ENCODE data around the gene GSTM1. TPM values are rescaled to one million over a fixed set of nuclear protein-coding genes. Genes with fewer than 3 reads are reported as not detected.

Gene GSTM1
- total and polyA plus RNA-seq, 11 donors: 0.10 to 60.0 (median 26.8) TPM; not detected in 4

DNA sequence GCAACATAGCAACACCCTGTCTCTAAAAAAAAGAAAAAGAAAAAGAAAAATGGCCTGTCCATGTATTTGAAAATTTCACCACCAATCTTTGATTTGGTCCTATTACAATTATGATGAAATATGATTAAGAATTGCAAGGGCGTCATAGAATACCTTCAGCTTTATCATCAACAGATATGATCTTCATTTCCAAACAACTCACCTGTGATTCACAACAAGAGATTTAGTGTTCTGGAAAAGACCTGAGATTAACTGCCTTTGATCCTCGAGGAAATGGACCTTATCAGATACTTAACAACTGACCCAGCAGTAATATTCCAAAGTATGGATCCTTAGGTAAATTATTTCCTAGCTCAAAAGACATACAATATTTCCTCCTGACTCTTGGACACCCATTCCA lies 35.2 kb upstream of the GSTM1 start:
- TF ChIP-seq, protein P1, sequence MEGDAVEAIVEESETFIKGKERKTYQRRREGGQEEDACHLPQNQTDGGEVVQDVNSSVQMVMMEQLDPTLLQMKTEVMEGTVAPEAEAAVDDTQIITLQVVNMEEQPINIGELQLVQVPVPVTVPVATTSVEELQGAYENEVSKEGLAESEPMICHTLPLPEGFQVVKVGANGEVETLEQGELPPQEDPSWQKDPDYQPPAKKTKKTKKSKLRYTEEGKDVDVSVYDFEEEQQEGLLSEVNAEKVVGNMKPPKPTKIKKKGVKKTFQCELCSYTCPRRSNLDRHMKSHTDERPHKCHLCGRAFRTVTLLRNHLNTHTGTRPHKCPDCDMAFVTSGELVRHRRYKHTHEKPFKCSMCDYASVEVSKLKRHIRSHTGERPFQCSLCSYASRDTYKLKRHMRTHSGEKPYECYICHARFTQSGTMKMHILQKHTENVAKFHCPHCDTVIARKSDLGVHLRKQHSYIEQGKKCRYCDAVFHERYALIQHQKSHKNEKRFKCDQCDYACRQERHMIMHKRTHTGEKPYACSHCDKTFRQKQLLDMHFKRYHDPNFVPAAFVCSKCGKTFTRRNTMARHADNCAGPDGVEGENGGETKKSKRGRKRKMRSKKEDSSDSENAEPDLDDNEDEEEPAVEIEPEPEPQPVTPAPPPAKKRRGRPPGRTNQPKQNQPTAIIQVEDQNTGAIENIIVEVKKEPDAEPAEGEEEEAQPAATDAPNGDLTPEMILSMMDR (IDR thresholded peaks at IDR 0.05): no peak
- no peak for TF ChIP-seq POLR2A (IDR thresholded peaks at IDR 0.05)
- 66 to 91% (median 84%) methylated on average over 2 of the region's 2 CpGs for WGBS, 4 donors
- Histone ChIP-seq H3K36me3 (no peaks in the 10 kb centered on the region), H3K27ac (no peak overlapping the region), H3K9me3 (no peaks in the 10 kb centered on the region), H3K27me3 (no peaks in the 10 kb centered on the region), H3K4me3 (no peak overlapping the region), H3K4me1 (peaks cover 0 to 24% (median 11%) of the 10 kb centered on the region in 12 donors)
- ATAC-seq: no peak
- intact Hi-C loops (cut with DNase I): loop anchor here in 1 of 10 donors (5.0 kb wide), 1 partner anchor 35 kb away; the partner anchor contains the start of gene GSTM1
- DNase-seq: no peak

DNA sequence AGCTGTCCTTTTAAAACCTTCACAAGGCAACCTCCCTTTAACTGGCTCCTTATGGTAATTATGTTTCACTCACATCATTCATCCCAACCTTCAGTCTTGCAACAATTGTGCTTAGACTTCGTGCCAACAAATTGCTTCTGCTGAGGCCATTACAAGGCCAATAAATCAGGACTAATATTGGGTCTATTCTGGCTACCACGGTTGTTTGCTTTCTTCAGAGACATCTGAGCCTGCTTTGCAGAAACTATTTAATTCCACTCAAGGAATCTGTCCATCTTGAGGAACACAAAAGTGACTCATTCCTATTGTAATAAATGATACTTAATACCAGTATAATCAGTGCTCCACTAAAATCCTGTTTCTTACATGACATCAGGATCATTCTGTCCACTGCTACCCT lies 34.3 kb upstream of the GSTM1 start:
- intact Hi-C loops (cut with DNase I): loop anchor here in 1 of 10 donors (5.0 kb wide), 1 partner anchor 34 kb away; the partner anchor contains the start of gene GSTM1
- WGBS, 4 donors: 89 to 92% (median 90%) methylated on average over 2 of the region's 2 CpGs

DNA sequence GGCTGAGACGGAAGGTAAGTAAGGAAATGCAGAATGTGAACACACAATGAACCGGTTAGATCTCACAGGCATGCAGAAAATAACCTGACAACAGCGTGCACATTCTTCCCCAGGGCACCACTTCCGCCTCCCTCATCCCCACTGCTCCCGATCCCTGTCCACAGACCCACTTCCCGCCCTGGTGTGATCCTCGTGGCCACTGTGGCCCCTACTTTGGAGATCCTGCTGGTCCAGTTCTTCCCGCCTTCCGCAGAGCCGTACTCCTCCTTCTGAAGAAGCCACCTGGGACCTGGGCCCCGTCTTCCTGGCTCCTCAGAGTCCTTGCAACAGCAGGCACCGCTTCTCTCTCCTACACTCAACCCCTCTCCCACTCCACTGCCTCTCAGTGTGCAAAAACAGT lies 33.1 kb upstream of the GSTM1 start:
- no peak overlapping the region for H3K4me3 ChIP-seq
- peak overlapping the region in 1 of 12 donors; percentile 88 for H3K27ac ChIP-seq
- ATAC-seq (no peak), DNase-seq (no peak)
- H3K36me3 ChIP-seq: peaks cover 0 to 15% (median 9%) of the 10 kb centered on the region in 9 donors
- 89 to 92% (median 90%) methylated on average over 12 of the region's 12 CpGs for WGBS, 4 donors
- H3K4me1 ChIP-seq: peaks cover 0 to 28% (median 11%) of the 10 kb centered on the region in 12 donors
- no peaks in the 10 kb centered on the region for H3K9me3 ChIP-seq
- no peaks in the 10 kb centered on the region for H3K27me3 ChIP-seq
- no peak for TF ChIP-seq POLR2A (IDR thresholded peaks at IDR 0.05)
- TF ChIP-seq, protein P1 (IDR thresholded peaks at IDR 0.05): no peak
- intact Hi-C loops (cut with DNase I): loop anchor here in 1 of 10 donors (5.0 kb wide), 1 partner anchor 33 kb away; the partner anchor contains the start of gene GSTM1

More for the DNA sequence above, 34.3 kb upstream of the GSTM1 start:
- Histone ChIP-seq H3K36me3 (peaks cover 0 to 7% (median 0%) of the 10 kb centered on the region in 9 donors), H3K27me3 (no peaks in the 10 kb centered on the region), H3K9me3 (no peaks in the 10 kb centered on the region), H3K4me3 (no peak overlapping the region), H3K27ac (no peak overlapping the region), H3K4me1 (peaks cover 0 to 24% (median 11%) of the 10 kb centered on the region in 12 donors)
- DNase-seq (no peak), ATAC-seq (no peak)
- TF ChIP-seq, protein P1 (IDR thresholded peaks at IDR 0.05): no peak
- no peak for TF ChIP-seq POLR2A (IDR thresholded peaks at IDR 0.05)

DNA sequence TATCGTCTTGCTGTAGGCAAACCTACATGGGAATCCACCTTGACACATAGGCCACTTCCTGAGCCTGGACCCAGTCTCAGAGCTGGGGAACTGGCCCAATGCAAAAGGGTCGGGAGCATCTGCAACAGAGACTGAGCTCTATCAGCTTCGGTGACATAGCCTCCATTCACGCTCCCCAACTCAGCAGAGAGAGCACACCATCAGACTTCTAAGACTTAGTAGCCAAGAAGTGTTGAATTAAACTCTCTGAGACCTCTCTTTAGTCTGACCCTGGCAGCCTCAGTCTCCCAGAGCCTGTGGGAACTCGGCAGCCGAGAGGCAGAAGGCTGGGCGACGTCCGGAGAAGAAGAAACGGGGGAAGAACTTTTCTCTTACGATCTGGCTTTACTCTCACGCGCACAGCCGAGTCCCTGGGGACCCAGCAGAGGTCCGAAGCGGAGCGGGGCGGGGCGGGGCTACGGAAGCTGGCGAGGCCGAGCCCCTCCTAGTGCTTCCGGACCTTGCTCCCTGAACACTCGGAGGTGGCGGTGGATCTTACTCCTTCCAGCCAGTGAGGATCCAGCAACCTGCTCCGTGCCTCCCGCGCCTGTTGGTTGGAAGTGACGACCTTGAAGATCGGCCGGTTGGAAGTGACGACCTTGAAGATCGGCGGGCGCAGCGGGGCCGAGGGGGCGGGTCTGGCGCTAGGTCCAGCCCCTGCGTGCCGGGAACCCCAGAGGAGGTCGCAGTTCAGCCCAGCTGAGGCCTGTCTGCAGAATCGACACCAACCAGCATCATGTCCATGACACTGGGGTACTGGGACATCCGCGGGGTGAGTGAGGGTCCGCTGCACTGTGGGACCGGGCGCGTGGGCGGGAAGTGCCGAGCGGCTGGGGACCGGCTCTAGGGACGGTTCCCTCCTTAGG lies 31.8 kb upstream of the GSTM1 start, which contains the start of gene GSTM4:
Gene GSTM4 (plus strand): TSS at position 485 of the 905 bp plus-strand sequence. CDS start 291 bp downstream, at position 776.
- ATAC-seq (peak; percentile 90 to 98 (median 96)), DNase-seq (peak; percentile 91 to 94 (median 92))
- intact Hi-C loops (cut with DNase I): no loop called here
- no peaks in the 10 kb centered on the region for H3K9me3 ChIP-seq
- peak within 1 kb of the TSS; percentile 80 to 95 (median 87) for H3K27ac ChIP-seq
- peaks cover 0 to 26% (median 16%) of the 10 kb centered on the region in 9 donors for H3K36me3 ChIP-seq
- TF ChIP-seq POLR2A (IDR thresholded peaks at IDR 0.05): peak in 1 of 2 donors; percentile 38
- TF ChIP-seq, protein P1 (IDR thresholded peaks at IDR 0.05): peak in 3 of 12 donors; percentile 31 to 44 (median 37)
- H3K4me1 ChIP-seq: peaks cover 0 to 28% (median 11%) of the 10 kb centered on the region in 12 donors
- peak within 1 kb of the TSS; percentile 34 to 86 (median 70) for H3K4me3 ChIP-seq
- 1 to 5% (median 2%) methylated on average over 15 to 54 of the region's 54 CpGs for WGBS, 4 donors
- H3K27me3 ChIP-seq: no peaks in the 10 kb centered on the region
